ENCODE data around the gene TJP3. TPM values are rescaled to one million over a fixed set of nuclear protein-coding genes. Genes with fewer than 3 reads are reported as not detected.

The TJP3 gene
- total and polyA plus RNA-seq, 10 of the 15 experiments (the other 5 are each of a cell fraction or from before 2014, with no cell fraction given), result 0.04 to 1.2 (median 0.29) TPM; not detected in 6

GRCh38 chr19:3661284-3662238 is 46.6 kb upstream of the TJP3 start (continued):
- TF ChIP-seq SUPT20H (IDR thresholded peaks at IDR 0.05; ENCODE audit: borderline replicate concordance, control insufficient read depth, low read depth, low read length), result no peak
- no peak for TF ChIP-seq MYB (IDR thresholded peaks at IDR 0.05; ENCODE audit: borderline replicate concordance, low read depth, low read length)
- no peak for TF ChIP-seq GABPA (IDR thresholded peaks at IDR 0.05; ENCODE audit: low read depth)
- TF ChIP-seq TBL1XR1 (IDR thresholded peaks at IDR 0.05; ENCODE audit: low read depth, low read length), result no peak

DNA sequence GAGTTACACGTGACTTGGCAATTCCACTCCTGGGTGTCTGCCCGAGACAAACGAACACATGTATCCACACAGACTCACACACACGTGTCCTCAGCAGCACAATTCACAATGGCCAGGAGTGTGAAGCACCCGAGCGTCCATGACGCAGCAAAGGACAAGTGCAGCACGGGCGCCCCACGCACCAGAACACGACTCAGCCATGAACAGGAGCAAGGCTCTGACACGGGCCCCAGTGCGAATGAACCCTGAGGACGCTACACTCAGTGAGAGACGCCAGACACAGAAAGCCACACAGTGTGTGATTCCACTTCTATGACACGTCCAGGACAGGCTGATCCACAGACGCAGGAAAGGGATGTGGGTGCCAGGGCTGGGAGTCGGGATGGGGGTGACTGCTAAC is 44.3 kb upstream of the TJP3 start:
- no peak for FAIRE-seq
- TF ChIP-seq DPF2 (IDR thresholded peaks at IDR 0.05) (no peak), PAX5 (IDR thresholded peaks at IDR 0.05; ENCODE audit: borderline replicate concordance, low read depth, low read length) (no peak), EZH2 (IDR thresholded peaks at IDR 0.05; ENCODE audit: borderline replicate concordance, control insufficient read depth, low read depth, low read length) (no peak), CEBPB (IDR thresholded peaks at IDR 0.05; ENCODE audit: borderline replicate concordance in 1 of 2, low read depth in 2 of 2, low read length in 2 of 2) (no peak), TBL1XR1 (IDR thresholded peaks at IDR 0.05; ENCODE audit: low read depth, low read length) (no peak), SIN3A (IDR thresholded peaks at IDR 0.05; ENCODE audit: low read depth, low read length) (no peak), FOXK2 (IDR thresholded peaks at IDR 0.05) (no peak), POLR2A (IDR thresholded peaks at IDR 0.05; ENCODE audit: low read depth, low read length) (no peak), NKRF (conservative IDR thresholded peaks at IDR 0.05) (no peak), E2F4 (IDR thresholded peaks at IDR 0.05; ENCODE audit: low read depth, low read length) (no peak), ZNF207 (IDR thresholded peaks at IDR 0.05; ENCODE audit: borderline replicate concordance) (no peak)
- TF ChIP-seq, protein P1, sequence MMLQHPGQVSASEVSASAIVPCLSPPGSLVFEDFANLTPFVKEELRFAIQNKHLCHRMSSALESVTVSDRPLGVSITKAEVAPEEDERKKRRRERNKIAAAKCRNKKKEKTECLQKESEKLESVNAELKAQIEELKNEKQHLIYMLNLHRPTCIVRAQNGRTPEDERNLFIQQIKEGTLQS (IDR thresholded peaks at IDR 0.05; ENCODE audit: borderline replicate concordance, extremely low read depth, low read depth, low read length), result no peak
- TF ChIP-seq, protein P2, sequence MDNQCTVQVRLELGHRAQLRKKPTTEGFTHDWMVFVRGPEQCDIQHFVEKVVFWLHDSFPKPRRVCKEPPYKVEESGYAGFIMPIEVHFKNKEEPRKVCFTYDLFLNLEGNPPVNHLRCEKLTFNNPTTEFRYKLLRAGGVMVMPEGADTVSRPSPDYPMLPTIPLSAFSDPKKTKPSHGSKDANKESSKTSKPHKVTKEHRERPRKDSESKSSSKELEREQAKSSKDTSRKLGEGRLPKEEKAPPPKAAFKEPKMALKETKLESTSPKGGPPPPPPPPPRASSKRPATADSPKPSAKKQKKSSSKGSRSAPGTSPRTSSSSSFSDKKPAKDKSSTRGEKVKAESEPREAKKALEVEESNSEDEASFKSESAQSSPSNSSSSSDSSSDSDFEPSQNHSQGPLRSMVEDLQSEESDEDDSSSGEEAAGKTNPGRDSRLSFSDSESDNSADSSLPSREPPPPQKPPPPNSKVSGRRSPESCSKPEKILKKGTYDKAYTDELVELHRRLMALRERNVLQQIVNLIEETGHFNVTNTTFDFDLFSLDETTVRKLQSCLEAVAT (IDR thresholded peaks at IDR 0.05), result no peak

More for the DNA sequence above, 44.3 kb upstream of the TJP3 start:
- H3K9ac ChIP-seq (ENCODE audit: control insufficient read depth, insufficient read depth, low read length), result no peak overlapping the region
- ChIA-PET POLR2A (no interaction called here), SMC1A (ENCODE audit: uncharacterized antibody, unreplicated experiment) (no interaction called here), RAD21 (ENCODE audit: unreplicated experiment) (no interaction called here), CTCF (interaction anchor here (3.5 to 3.8 kb wide), 2 partner anchors 35 to 39 kb away, joined by 15 to 22 read pairs; partner anchors contain the start of gene PIP5K1C)
- no peaks in the 10 kb centered on the region for H3K27me3 ChIP-seq (replicated peaks in 1 of 2; ENCODE audit: control insufficient read depth in 2 of 2, insufficient read depth in 2 of 2, low read length in 1 of 2)
- H4K20me1 ChIP-seq (ENCODE audit: control insufficient read depth, insufficient read depth), result no peaks in the 10 kb centered on the region
- 90% methylated on average over 18 of the region's 18 CpGs for WGBS (ENCODE audit: insufficient coverage, insufficient replicate concordance, low lambda C conversion rate, missing lambda C conversion rate)
- in situ Hi-C loops (cut with MboI), result loop anchor here (5.0 to 10.0 kb wide), 2 partner anchors 38 to 541 kb away; partner anchors contain the start of gene PIP5K1C
- ATAC-seq (no peak), DNase-seq (ENCODE audit: low read depth, low spot score) (no peak)
- no peak overlapping the region for H2AFZ ChIP-seq (ENCODE audit: control insufficient read depth, low read depth, low read length)
- H3K4me1 ChIP-seq (ENCODE audit: control insufficient read depth, insufficient read depth, low read length), result peaks cover 11% of the 10 kb centered on the region
- H3K79me2 ChIP-seq (ENCODE audit: control insufficient read depth, insufficient read depth, low read length), result no peaks in the 10 kb centered on the region
- intact Hi-C loops (cut with micrococcal nuclease; ENCODE audit: unreplicated experiment), result no loop called here
- no peak overlapping the region for H3K27ac ChIP-seq (ENCODE audit: control insufficient read depth, insufficient read depth)
- BruUV-seq (replicated peaks), result no TSS peak
- no peaks in the 10 kb centered on the region; the same call in 2 of the 3 replicates for H3K9me3 ChIP-seq (replicated peaks; ENCODE audit: control insufficient read depth, insufficient read depth, low read length)
- no peak overlapping the region for H3K4me3 ChIP-seq
- H3K36me3 ChIP-seq (ENCODE audit: control insufficient read depth in 2 of 2, insufficient read depth in 2 of 2, low read length in 1 of 2), result peaks cover 0 to 6% of the 10 kb centered on the region in 2 experiments; a peak in 3 of 4 replicates
- no peak overlapping the region for H3K4me2 ChIP-seq (ENCODE audit: control insufficient read depth, insufficient read depth)

Measured in GM12878 (cell line).